Amniotic epithelial cell (primary cell): ENCODE data around the gene SYT2.

Experiments
- DNase-seq: peaks from one replicate; pipeline ENCODE4 v3.0.0-alpha.2; 2010; ENCODE audit warnings: low read depth

The SYT2 gene

DNA sequence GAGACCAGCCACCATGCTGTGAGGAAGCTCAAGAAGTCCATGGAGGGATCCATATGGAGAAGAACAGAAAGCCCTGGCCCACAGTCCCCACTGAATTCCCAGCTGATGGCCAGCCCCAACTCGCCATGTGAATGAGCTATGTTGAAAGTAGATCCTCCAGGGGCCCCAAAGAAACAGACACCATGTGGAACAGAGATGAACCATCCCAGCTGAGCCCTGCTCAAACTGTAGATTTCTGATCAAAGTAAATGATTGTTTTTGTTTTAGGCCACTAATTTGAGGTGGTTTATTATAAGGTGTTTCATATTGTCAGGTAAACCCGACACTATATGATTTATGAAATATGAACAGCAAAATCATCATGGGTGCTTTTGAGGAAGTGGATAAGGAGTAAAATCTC lies 32.8 kb downstream of the SYT2 start:
- DNase-seq, result no peak

DNA sequence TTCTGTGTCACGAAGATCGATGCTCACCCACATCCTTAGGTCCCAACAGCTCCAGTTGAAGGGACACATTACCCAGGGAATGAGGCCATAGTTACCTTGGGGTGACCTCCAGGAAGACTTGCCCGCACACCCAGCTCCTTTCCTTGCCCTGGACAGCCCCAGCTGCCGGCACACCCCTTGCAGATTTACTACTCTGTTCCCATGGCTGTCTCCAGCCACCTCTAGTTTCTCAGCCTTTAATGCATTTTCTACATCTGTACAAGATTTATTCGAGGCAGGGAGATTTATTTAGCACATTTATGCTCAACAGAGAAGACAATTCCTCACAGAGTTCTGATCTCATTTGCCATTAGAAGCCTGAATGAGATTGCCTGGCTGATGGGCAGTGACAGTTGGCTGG lies 36.7 kb downstream of the SYT2 start:
- DNase-seq, result no peak

DNA sequence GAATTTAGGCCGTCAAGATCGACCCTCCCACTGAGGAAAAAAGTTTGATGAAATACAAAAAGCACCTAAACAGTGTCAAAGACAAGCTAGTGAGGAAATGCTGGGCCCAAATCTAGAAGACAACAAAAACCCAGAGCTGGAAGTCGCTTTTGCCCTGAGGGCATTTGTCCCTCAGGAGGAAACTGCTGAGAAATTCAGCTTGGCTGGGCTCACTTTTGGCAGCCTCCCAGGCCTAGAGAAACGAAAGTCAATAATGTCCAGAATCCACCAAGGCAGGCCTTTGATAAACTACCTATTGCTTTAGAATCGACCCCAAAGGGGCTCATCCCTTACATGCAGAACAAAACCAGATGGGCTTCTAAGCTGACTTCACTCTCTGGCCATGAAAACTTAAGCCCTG lies 38.9 kb downstream of the SYT2 start:
- no peak for DNase-seq

DNA sequence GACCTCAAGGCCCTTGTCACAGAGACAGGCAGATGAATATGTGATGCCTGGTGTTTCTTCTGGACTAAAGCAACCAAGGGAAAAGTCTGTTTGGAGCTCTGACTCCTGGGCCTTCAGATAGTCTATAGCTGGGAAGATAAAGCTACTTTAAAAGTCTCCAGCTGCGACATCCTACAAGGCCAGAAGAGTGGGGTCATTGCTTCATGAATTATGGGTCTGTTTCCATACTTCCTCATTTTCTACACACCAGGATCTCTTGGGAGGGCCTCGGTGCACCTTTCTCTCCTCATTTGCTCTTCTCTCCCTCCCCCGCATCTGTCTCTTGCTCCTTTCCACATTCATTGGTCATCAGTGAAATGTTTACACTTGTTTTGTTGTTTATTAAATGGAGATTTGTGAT lies 44.8 kb downstream of the SYT2 start:
- no peak for DNase-seq

DNA sequence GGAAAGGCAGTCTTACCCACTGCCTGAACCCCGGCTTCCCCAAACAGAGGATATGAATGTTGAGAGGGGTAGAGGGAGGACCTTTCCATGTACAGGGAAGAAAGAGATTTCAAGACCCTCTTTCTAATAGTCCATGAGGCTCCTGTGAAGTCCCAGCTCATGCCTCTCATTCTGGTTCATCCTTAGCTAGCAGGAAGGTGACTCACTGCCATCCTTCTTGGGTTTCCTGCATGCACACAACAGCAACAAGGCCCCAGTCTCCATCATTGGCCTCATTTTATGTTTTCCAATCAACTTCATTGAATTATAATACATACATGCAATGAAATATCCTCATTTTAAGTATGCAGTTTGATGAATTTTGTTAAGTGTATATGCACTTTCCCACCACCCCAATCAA lies 46.2 kb downstream of the SYT2 start:
- DNase-seq, result no peak

DNA sequence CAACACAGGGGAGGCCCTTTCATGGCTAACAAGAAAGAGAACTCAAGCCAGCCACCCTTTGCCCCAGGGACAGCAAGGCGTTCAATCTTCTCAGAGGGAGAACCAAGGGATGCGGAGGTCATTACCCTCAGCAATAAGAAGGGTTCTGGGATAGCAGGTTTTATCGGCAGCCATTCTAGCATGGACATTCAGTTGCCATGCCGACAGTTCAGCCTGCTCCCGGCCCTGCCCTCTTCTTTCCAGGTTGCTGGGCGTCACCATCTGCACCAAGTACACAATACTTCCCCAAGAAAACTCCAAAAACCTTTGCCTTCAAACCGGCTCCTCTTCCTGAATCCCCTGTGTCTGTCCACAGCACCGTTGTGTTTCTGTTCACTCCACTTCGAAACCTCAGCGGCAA lies 47.1 kb downstream of the SYT2 start:
- no peak for DNase-seq

DNA sequence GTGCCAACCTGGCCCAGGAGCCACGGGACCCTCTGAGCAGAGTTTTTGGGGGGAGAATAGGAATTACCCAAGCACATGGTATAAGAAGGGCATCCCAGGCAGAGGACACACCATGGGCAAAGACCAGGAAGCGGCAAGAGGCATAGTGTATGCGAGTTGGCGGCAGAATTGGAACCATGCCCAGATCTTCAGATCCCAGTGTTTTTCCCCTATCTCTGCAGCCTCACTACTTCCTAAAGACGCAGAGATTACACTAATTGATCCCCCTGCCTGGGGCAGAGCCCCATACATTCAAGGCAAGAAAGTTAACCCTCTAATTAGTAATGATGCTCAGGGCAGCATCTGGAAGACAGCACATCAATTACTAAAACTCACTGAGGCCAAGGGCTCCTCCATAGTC lies 48.2 kb downstream of the SYT2 start:
- no peak for DNase-seq

DNA sequence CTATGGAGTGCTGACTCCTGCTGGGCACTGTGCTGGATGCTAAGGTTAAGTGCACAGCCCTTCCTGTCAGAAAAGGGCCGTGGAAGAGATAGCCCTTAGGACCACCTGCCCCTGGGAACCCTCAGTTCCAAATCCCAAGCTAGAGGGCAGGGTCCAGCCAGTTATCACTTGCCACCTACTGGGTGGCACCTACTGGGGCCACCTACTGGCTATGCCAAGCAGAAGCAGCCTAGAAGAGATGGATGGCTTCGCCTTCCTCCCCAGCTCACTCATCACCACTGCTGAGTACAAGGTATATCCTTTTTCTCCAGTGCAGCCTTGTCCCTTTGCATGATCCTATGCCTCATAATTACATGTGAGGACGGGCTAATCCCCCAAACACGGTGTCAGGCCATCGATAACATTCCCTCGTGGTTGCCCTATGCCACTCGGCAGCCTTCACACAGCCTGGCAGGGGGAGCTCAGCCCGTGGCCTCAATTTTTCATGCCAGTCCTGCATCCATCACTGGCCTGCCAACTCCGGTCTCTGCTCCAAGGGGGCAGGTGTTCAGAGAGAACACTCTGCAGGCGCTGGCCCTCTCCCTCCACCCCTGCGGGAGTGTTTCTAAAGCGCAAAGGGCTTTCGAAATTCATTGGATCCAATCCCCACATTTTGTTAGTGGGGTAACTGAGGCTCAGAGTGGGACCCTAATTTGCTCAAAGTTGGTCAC lies 49.0 kb downstream of the SYT2 start:
- DNase-seq, result no peak

DNA sequence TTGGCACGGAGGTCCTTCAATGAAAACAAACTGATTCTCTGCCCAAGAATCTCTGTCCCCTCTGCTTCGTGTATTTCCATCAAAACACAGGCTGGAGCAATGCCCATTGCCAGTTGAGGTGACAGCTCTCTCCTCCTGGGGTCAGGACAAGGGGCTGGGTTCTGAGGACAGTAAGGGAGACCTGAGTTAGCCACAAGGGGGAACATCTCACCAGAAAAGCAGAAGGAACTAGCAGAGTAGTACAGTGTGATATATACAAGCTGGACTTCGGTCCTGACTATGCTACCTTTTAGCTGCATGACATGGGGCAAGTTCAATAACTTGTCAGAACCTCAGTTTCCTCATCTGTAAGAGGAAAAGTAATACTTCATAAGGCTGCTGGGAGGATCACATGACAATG lies 50.3 kb downstream of the SYT2 start:
- DNase-seq, result no peak

DNA sequence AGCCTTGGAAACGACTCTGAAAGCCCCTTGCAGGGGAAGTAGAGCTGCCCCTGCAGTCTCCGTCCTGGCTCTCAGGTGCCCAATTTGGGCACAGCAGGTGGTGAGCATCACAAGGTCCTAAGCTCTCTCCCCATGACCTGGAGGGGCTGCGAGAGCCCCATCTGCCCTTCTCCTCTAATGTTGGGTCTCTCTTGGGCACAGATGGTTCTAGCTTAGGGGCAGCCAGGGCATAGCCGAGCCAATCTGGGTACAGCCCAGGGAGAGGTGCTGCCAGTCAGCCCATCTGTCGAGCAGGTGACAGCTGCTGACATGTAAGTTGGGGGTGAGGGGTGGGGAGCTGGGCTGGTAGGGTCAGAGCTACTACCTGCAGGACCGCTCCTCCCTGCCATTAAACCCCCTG lies 50.7 kb downstream of the SYT2 start:
- DNase-seq, result no peak

DNA sequence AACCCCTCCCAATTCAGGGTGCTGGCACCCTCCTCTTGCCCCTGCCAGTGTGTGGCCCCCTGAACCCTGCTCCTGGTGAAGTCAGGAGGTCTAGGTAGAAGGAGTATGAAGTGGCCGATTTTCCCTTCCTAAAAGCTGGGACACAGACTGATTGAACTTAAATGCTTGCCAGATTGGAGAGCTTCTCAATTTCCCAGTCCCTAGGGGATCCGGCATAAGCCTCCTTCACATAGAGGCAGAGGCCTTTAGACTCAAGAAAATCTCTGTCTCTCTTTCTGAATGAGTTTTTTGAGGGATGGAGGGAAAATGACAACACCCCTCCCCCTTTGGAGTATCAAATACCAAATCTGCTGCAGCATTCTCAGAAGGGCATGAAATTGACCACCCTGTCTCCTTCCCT lies 51.5 kb downstream of the SYT2 start:
- DNase-seq, result no peak

DNA sequence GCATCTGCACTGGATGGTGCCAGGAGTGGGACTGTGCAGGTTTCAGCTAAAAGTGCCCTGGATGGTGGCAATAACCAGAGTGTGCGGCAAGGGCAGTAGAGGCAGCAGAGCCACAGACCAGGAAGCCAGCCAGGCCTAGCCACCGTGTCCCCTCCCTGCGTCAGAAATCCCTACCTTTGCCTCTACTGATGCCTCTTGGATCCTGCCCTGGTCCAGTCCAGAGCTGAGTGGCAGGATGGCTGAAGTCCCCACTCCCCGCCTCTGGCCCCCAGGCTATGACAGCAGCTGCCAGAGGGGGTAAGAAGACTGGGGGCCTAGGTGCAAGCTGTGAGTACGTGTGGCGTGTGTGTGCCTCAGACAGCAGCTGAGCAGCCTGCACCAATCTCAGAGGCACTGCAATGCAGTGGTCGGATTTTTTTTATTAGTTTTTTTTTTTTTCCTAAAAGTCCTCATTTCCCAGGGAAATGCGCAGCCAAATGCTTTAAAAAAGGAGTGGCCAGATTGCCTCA lies 51.9 kb downstream of the SYT2 start:
- no peak for DNase-seq

DNA sequence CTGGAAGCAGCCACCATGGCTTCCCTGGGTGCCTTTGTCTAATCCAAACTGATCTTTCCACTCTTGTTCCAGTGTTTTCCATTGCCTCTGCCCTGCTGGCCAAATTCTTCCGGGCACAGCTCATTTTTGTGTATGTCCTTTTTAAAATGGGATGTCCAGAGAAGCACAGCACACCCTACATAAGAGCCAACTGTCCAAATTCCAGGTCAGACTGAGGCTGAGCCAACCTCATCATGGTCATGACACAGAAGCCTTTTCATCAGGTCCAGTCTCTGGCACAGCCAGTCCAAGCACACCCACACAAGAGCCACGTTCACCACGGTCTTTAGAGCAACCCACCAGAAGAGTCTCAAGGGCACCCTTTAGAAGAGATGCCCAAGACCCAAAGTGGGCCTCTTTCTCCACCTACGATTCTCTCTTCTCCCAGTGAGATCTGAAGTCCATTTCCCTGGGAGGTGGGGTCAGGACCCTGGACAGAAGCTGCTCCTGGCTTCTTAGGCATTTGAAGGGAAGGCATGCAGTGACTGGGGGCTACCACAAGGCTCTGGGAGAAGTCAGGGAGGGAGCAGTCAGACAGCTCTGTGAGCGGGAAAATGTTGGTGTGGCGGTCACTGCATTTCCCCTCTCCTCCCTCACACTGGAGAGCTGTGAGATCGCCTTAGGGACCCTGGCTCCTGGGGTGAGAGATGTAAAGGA lies 53.2 kb downstream of the SYT2 start:
- peak; percentile 45 for DNase-seq

DNA sequence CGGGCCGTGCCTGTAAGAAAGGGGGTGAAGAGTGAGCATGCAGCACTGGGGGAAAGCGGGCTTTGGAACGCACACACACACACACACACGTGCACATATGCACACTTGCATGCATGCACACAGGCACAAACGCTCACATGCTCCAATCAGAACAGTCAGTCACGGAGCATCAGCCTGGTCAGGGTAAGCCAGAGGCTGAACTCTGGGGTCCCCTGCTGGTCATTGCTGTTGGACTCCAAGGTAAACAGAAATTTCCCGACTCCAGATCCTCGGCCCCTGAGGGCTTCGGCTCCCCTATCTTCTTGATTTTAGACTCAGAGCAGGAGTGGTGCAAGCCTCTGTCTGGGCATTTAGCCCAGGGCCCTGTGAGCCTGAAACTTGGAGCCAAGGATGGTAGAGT lies 54.2 kb downstream of the SYT2 start:
- peak; percentile 10 for DNase-seq

DNA sequence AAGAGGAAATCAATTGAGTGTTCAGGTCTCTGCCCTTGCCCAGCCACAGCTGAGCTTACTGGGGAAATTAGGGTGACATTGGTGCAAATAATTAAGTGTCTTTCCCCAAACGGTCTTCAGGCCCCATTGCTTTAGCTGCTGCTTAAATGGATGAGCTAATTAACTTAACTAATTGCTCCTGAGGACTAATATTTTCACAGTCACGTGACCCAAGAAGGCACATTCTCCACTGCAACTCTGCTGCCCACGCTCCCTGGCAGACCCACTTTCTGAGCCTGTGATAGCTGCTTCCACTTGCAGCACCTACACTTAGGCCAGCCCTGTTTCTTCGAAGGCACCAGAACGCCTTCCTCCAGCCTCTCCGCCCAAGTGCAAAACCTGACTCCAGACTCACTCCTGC lies 56.2 kb downstream of the SYT2 start:
- no peak for DNase-seq

DNA sequence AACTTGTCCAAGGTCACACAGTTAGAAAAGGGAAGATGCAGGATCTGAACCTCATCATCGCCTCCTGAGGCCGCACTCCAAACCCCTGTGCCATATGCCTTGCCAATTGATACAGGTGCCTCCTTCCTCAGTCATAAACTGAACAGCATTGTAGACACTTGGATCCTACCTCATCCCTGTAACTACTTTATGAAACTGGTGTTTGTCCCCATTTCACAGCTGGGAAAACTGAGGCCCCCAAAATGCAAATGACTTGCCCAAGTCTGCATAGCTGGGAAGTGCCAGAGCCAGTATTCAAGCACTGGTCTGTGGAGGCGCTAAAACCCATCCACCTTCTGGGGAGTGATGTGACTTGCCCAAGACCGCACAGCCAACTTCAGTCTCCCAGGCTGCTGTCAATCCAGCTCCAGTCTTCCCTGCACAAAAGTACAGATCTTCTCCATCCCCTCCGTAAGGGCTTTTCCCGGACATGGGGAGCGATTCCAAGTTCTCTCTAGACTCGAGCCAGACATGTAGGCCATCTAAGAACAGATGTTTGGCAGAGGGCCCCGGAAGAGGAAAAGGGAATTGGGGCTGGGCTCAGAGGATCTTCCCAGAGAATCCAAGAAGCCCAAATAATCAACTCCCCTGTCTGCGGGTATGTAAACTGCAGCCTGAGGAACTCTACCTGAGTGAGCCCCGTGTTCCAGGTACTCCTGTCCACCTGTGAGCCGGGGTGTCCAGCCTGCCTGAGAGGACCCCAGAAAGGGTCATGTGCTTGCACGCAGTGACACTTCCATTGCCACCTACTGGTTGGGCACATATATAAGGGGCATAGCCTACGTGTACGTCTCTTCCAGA lies 60.5 kb downstream of the SYT2 start:
- no peak for DNase-seq

DNA sequence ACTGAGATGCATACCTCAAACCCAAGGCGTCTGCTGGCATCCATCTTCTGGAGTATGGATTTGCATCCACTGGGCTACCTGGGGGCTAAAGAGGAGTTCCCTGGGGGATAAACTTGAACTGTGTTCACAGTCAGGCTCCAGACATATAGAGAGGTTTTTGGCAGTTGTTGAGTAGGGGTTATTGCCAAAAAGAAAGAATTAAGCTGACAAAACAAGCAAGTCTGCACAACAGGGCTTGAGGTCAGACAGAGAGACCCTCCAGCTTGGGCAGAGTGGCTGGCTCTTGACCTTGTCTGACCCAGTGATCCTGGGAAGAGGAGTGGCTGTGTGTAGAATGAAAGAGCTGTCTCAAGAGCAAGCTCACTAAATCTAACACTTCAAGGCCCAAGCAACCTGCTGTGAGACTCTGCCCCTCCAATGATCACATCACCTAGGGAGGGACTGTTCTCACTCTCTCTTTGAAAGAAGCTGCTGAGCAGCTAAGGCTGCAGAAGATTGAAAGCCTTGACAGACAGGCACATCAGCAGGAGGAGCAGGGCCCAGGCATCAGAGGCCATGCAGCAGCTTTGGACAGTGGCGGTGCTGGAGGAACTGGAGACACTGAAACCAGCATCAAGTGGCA lies 61.5 kb downstream of the SYT2 start:
- no peak for DNase-seq

DNA sequence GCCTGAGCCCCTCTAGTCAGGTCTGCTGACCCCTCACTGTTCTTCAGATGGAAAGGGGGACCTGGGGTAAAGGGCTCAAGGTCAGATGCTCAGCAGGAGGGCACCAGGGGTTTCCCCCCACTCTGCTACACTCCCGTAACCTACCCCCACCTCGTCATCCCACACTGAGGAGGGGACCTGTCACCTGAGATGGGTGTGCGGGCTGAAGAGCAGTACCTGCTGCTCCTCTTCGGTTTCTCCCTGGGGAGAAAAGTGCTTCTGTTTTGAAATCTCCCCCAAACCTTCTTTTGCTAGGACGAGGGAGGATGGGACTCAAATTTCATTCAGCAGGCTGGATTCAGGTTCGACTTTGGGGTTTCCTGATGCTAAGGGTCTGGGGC lies 65.2 kb downstream of the SYT2 start:
- DNase-seq, result no peak

DNA sequence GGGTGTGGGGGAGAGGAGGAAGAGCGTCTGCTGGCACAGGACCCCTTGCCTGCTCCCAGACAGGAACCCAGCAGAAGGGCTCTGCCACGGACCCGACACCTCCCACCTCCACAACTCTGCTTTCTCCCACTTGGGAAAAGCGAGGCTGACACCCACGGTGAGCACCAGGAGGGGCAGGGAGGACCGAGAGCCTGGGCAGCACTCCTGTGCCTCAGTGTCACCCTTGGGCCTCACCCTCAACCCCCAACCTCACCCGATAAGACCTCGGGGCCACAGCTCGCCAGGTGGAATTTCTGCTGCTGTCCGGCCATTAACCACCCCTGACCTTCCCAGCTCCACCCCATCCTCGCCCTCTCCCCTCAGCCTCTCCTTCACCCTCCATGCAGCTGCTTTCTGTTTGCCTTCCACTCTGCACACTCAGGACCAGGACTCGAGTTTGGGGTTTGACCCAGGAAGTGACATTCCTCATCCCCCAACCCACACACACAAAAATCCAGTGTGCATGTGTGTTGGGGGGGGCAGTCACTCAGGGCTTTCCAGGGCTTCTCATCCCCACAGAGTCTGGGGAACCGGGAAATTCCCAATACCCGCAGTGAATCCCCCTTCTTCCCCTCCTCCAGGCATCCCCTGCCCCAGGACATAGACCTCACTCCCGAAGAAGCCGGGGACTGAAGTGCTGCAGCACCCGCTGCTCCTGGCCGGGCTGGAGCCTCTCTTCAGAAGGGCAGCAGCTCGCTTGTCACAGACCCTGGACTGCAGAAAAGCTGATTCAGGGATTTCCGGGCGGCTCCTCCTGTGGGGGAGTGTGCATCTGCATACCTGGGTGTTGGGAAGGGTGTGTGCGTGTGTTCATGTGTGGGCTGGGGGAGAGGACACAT lies 65.8 kb downstream of the SYT2 start:
- DNase-seq, result no peak

DNA sequence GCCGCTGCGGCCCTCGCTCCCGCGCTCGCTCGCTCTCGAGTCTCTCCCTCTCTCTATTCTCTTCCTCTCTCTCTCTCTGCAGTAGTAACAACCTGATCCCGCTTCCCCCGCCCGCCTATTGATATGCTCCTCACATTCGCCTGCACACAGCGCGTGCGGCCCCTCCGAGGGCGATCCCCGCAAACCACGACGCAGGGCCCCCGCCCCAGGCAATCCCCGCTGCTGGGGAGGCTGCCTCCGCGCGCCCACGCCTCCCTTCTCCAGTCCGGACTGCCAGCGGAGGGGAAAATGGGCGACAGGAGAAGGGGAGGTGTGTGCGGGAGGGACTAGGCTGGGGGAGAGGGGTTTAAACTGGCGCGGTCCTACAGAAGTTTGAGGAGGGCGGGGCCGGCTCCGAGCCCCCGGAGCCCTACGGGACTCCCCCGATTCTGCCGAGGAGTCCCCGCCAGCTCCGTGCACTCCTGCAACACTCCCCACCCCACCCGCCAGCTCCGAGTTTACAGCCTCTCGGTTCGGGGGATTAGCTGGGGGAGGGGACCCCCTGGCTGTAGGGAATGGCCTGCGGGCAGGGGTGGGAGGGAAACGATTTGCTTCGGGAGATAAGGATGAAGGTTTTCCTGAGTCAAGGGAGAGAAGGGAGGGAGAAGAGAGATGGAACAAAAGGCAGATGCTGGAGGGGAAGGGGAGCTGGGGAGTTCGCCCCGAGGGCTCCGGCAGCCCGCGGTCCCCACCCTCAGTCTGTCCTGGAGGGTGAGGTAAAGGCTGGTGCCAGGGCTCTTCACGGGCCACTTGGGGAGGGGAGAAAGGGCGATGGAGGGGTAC lies 66.6 kb downstream of the SYT2 start:
- peak; percentile 12 for DNase-seq
